HepG2 (cell line): ENCODE results near the gene CEP120. TPM values are rescaled to one million over a fixed set of nuclear protein-coding genes. Genes with fewer than 3 reads are reported as not detected.
"Not testable (repeated sequence)": the region's sequence is repeated elsewhere in the genome, so short reads cannot be mapped to it uniquely, and the experiment has no call there.

Experiments
- ATAC-seq: fragments of 200-7000 bp; cut with Tn5 transposase; 3 replicates; pipeline ENCODE4 v1.9.1; 2020; ENCODE audit warnings: mild to moderate bottlenecking, moderate library complexity
- BruUV-seq: library from RNA; stranded (reverse); fragments of 400-500 nt; replicated peaks from 2 replicates; lab custom pipeline; 2021; lab: Mats Ljungman, UMichigan
- CTCF ChIA-PET: fragments of 300-600 bp; formaldehyde crosslinking; extraction: SDS; loops from one replicate; lab custom pipeline; 2021; ENCODE audit warnings: low total read pairs, inconsistent platforms, low intra/inter-chr PET ratio; lab: Yijun Ruan, JAX
- POLR2A ChIA-PET: fragments of 350-600 bp; sonication (Branson Sonifier 250); formaldehyde crosslinking; loops from one replicate; lab custom pipeline; 2020; ENCODE audit warnings: antibody characterized with exemption, inconsistent platforms; lab: Yijun Ruan, JAX
- DNase-seq: peaks from one replicate; pipeline ENCODE4 v3.0.0-alpha.2; 2015; ENCODE audit warnings: low spot score
- FAIRE-seq: peaks from 3 replicates; lab custom pipeline; 2011; peaks lifted over from hg19 to GRCh38; lab: Jason Lieb, UNC
- H2AFZ ChIP-seq: one replicate; pipeline ENCODE4 v1.6.1; 2011; ENCODE audit warnings: low read length, inconsistent platforms
- H3K27ac ChIP-seq: fragments of 300-600 bp; 3 replicates; pipeline ENCODE4 v1.8.0; 2011; ENCODE audit warnings: mixed run types, mild to moderate bottlenecking, mixed read lengths, low read length, inconsistent platforms; ENCODE audit not compliant: insufficient read depth; ENCODE audit errors: extremely low read length
- H3K27me3 ChIP-seq, 2 experiments: fragments of 200-600 bp in 1 of 2; 2 replicates in 1 of 2; 3 replicates in 1 of 2; pipeline versions ENCODE4 v1.6.0 to v1.8.0; 2011; ENCODE audit warnings: low read length in 2 of 2, mild to moderate bottlenecking in 2 of 2, moderate library complexity in 2 of 2, inconsistent platforms in 1 of 2; ENCODE audit not compliant: insufficient read depth in 2 of 2, control insufficient read depth in 1 of 2
- H3K36me3 ChIP-seq, 2 experiments: fragments of 200-600 bp in 1 of 2; replicated peaks in 1 of 2; 2 replicates in 1 of 2; 3 replicates in 1 of 2; pipeline versions ENCODE4 v1.5.1 to v1.8.0; 2011; ENCODE audit warnings: low read length in 2 of 2, inconsistent platforms in 1 of 2; ENCODE audit not compliant: insufficient read depth in 2 of 2, control insufficient read depth in 1 of 2
- H3K4me1 ChIP-seq: 2 replicates; pipeline ENCODE4 v1.5.1; 2012; ENCODE audit warnings: low read length, inconsistent platforms; ENCODE audit not compliant: insufficient read depth
- H3K4me2 ChIP-seq: 2 replicates; pipeline ENCODE4 v1.6.0; 2011; ENCODE audit warnings: low read depth, low read length, inconsistent platforms
- H3K4me3 ChIP-seq, 3 experiments: fragments of 200-600 bp in 1 of 3; sonication (generic), shearing (Covaris generic) in 1 of 3; replicated peaks in 1 of 3; 2 replicates each; pipeline ENCODE4 v1.5.1; 2011 to 2016; ENCODE audit warnings: low read length in 3 of 3, inconsistent platforms in 2 of 3, low read depth in 2 of 3, mild to moderate bottlenecking in 2 of 3, control low read depth in 1 of 3, mixed read lengths in 1 of 3; ENCODE audit not compliant: insufficient read depth in 1 of 3
- H3K79me2 ChIP-seq: one replicate; pipeline ENCODE4 v1.6.1; 2011; ENCODE audit warnings: low read length, inconsistent platforms; ENCODE audit not compliant: insufficient read depth
- H3K9ac ChIP-seq: 2 replicates; pipeline ENCODE4 v1.6.0; 2011; ENCODE audit warnings: mild to moderate bottlenecking, low read depth, low read length, inconsistent platforms; ENCODE audit not compliant: insufficient read depth
- H3K9me3 ChIP-seq: 2 replicates; pipeline ENCODE4 v1.5.1; 2012; ENCODE audit warnings: mild to moderate bottlenecking, low read length
- H4K20me1 ChIP-seq: 2 replicates; pipeline ENCODE4 v1.6.0; 2011; ENCODE audit warnings: inconsistent platforms, mild to moderate bottlenecking, low read length, moderate library complexity; ENCODE audit not compliant: insufficient read depth
- BCL6 ChIP-seq: IDR thresholded peaks from 2 replicates; pipeline ENCODE4 v1.6.1; 2016; ENCODE audit warnings: missing genetic modification reagents, missing compliant biosample characterization
- GZF1 ChIP-seq: sonication (generic); formaldehyde crosslinking; IDR thresholded peaks from 2 replicates; pipeline ENCODE4 v1.5.1; 2020; ENCODE audit warnings: mild to moderate bottlenecking, missing genetic modification reagents
- ISX ChIP-seq: sonication (generic); formaldehyde crosslinking; conservative IDR thresholded peaks from 2 replicates; pipeline ENCODE4 v1.5.0; 2020; ENCODE audit warnings: missing genetic modification reagents
- NCOR1 ChIP-seq: fragments of 200-600 bp; sonication (generic); IDR thresholded peaks from 2 replicates; pipeline ENCODE4 v1.7.0; 2017; ENCODE audit warnings: antibody characterized with exemption, low read length, borderline replicate concordance
- TGIF2 ChIP-seq: IDR thresholded peaks from 2 replicates; pipeline ENCODE4 v1.6.1; 2016; ENCODE audit warnings: control low read depth, missing compliant biosample characterization
- ZFX ChIP-seq: sonication (generic); formaldehyde crosslinking; IDR thresholded peaks from 2 replicates; pipeline ENCODE4 v1.4.0; 2020; ENCODE audit warnings: mild to moderate bottlenecking, low read depth, missing genetic modification reagents, moderate library complexity
- ZNF576 ChIP-seq: sonication (generic); formaldehyde crosslinking; IDR thresholded peaks from 2 replicates; pipeline ENCODE4 v1.4.0; 2020; ENCODE audit warnings: mild to moderate bottlenecking, missing genetic modification reagents
- ZNF790 ChIP-seq: sonication (generic); formaldehyde crosslinking; IDR thresholded peaks from 2 replicates; pipeline ENCODE4 v1.8.0; 2022; ENCODE audit warnings: missing genetic modification reagents, mild to moderate bottlenecking, borderline replicate concordance
- ZSCAN31 ChIP-seq: sonication (generic); formaldehyde crosslinking; IDR thresholded peaks from 2 replicates; pipeline ENCODE4 v1.5.0; 2020; ENCODE audit warnings: low read depth, mild to moderate bottlenecking, missing genetic modification reagents
- ZXDC ChIP-seq: sonication (generic); formaldehyde crosslinking; IDR thresholded peaks from 2 replicates; pipeline ENCODE4 v1.5.0; 2020; ENCODE audit warnings: mild to moderate bottlenecking, missing genetic modification reagents
- WGBS: methylation state at CpG from one replicate; pipeline ENCODE4 v1.1.6; 2017; ENCODE audit warnings: low lambda C conversion rate; 5-methylcytosine and 5-hydroxymethylcytosine counted together
- in situ Hi-C: cut with HindIII; loops from 2 replicates; pipeline ENCODE4 v1.10.0; 2017; ENCODE audit warnings: low pct_unique_long_range_greater_than_20kb; ENCODE audit not compliant: extremely low pct_ligation_motif_present
- intact Hi-C: fragments of 100-400 bp; cut with micrococcal nuclease; formaldehyde crosslinking; loops from one replicate; pipeline ENCODE4 v1.10.0; 2022; ENCODE audit not compliant: unreplicated experiment
- polyA plus RNA-seq, 8 experiments: library from polyadenylated mRNA; depleted of rRNA in 3 of 8; stranded (reverse) in 7 of 8; unstranded in 1 of 8; fragments of >200 nt; fragmentation: Illumina TruSeq in 4 of 8; extraction: Trizol in 4 of 8; gene quantifications; 2 replicates each; pipeline versions ENCODE4 v1.2.1 to v1.2.3, GENCODE V29; 2011 to 2016; ENCODE audit warnings: low read depth in 4 of 8, missing spikeins in 1 of 8, mixed read lengths in 1 of 8; ENCODE audit not compliant: insufficient read depth in 1 of 8
- total RNA-seq, 5 experiments: library from RNA; depleted of rRNA; stranded (reverse); fragments of >200 nt; fragmentation: Illumina TruSeq; extraction: Trizol; gene quantifications; 2 replicates each; pipeline ENCODE4 v1.2.3, GENCODE V29; 2016; ENCODE audit warnings: low read depth in 1 of 5

Gene CEP120
- total and polyA plus RNA-seq, 2 of the 13 experiments (the other 11 are each of a cell fraction or from before 2014, with no cell fraction given): 8.0 to 14.7 TPM

GRCh38 chr5:123434796-123435195 lies 11.6 kb upstream of the CEP120 start (continued):
- TF ChIP-seq ZXDC (no peak), TGIF2 (CRISPR knock-in tag) (no peak)

GRCh38 chr5:123433596-123433995 lies 10.4 kb upstream of the CEP120 start:
- Histone ChIP-seq H2AFZ (no peak overlapping the region), H3K9ac (no peak overlapping the region)
- no TSS peak for BruUV-seq
- POLR2A ChIA-PET: interaction anchor here (1.1 kb wide), 1 partner anchor 78 kb away, joined by 3 read pairs; the partner anchor contains the start of gene CSNK1G3
- DNase-seq: no peak
- in situ Hi-C loops: no loop called here
- no peak for TF ChIP-seq ZFX (CRISPR knock-in tag)
- no peak for TF ChIP-seq ISX
- TF ChIP-seq ZSCAN31: no peak
- TF ChIP-seq BCL6 (CRISPR knock-in tag): no peak
- no peak for TF ChIP-seq ZNF790 (CRISPR knock-in tag)
- no peak for TF ChIP-seq GZF1 (CRISPR knock-in tag)
- TF ChIP-seq ZNF576 (CRISPR knock-in tag): no peak
- TF ChIP-seq NCOR1: no peak
- TF ChIP-seq, all 625 proteins: peak for 0
- ATAC-seq (no peak), FAIRE-seq (no peak)
- H3K4me3 ChIP-seq: no peak overlapping the region
- H4K20me1 ChIP-seq: no peaks in the 10 kb centered on the region
- intact Hi-C loops: no loop called here
- no peak overlapping the region for H3K27ac ChIP-seq
- no peaks in the 10 kb centered on the region for H3K27me3 ChIP-seq
- H3K4me1 ChIP-seq: peaks cover 12% of the 10 kb centered on the region
- no peak overlapping the region for H3K4me2 ChIP-seq
- H3K79me2 ChIP-seq: no peaks in the 10 kb centered on the region
- no peaks in the 10 kb centered on the region for H3K9me3 ChIP-seq
- WGBS: 42% methylated on average over 2 of the region's 2 CpGs
- no peaks in the 10 kb centered on the region for H3K36me3 ChIP-seq
- CTCF ChIA-PET: no interaction called here

- POLR2A ChIA-PET: interaction anchor here (1.0 kb wide), 1 partner anchor 82 kb away, joined by 3 read pairs; the partner anchor contains the start of gene CSNK1G3
- H3K27ac ChIP-seq, H3K27me3 ChIP-seq, H3K79me2 ChIP-seq, H2AFZ ChIP-seq, H3K9me3 ChIP-seq, H3K4me2 ChIP-seq, FAIRE-seq, BruUV-seq, H3K4me3 ChIP-seq, DNase-seq, H3K36me3 ChIP-seq, H3K9ac ChIP-seq, in situ Hi-C loops, H4K20me1 ChIP-seq, intact Hi-C loops, CTCF ChIA-PET, ATAC-seq: not testable (repeated sequence)
- no CpG with 5 or more reads among the region's 32 CpGs for WGBS
- peaks cover 15% of the 10 kb centered on the region for H3K4me1 ChIP-seq
Observed at GRCh38 chr5:123430441-123430840, 7.2 kb upstream of the CEP120 start.
